Measurements from ENCODE around the gene EXOSC7. TPM values are rescaled to one million over a fixed set of nuclear protein-coding genes. Genes with fewer than 3 reads are reported as not detected.
A peak's percentile ranks its signal among the peaks of the same experiment; 100 is the strongest.

EXOSC7 gene
- total and polyA plus RNA-seq, 7 donors: 27.8 to 54.8 (median 39.4) TPM

DNA sequence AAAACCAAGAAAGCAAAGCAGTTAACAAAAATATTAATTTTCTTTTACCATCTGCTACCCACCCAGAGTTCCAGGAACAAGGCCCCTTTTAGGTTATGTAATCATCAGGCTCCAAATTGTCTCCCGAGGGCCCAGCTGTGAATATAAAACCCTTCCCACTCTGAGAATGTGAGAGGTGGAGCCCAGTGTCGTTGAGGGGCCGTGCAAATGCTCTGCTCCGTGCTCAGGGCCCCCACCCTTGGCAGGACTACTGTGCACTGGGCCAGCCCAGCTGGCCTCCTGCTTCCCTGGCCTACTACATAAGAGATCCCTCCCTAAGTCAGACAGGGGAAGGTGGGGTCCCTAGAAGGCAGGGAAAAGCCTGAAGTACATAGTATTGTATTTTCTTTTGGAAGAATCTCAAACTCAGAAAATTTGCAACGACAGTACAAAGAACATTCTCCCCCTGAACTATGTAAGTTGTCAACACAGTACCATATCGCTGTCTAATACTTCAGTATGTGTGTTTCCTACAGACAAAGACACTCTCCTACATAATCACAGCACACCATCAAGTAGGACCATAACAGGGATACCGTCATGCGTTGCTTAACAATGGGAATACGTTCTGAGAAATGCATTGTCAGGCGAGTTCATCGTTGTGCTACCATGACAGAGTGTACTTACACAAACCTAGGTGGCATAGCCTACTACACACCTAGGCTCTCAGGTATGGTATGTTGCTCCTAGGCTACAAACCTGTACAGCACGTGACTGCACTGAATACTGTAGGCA, 45.7 kb downstream of the EXOSC7 start:
- H3K36me3 ChIP-seq (ENCODE audit: insufficient read depth in 1 of 2, low read depth in 1 of 2): no peaks in the 10 kb centered on the region
- no peak overlapping the region for H3K27ac ChIP-seq
- DNase-seq (peak; percentile 52 to 81), ATAC-seq (peak in 3 of 4 donors; percentile 39 to 53 (median 52))
- H3K27me3 ChIP-seq (ENCODE audit: insufficient read depth in 3 of 3, low read length in 2 of 3): peaks cover 0 to 3% (median under 1%) of the 10 kb centered on the region in 3 donors
- intact Hi-C loops (cut with DNase I): no loop called here
- TF ChIP-seq, protein P1, sequence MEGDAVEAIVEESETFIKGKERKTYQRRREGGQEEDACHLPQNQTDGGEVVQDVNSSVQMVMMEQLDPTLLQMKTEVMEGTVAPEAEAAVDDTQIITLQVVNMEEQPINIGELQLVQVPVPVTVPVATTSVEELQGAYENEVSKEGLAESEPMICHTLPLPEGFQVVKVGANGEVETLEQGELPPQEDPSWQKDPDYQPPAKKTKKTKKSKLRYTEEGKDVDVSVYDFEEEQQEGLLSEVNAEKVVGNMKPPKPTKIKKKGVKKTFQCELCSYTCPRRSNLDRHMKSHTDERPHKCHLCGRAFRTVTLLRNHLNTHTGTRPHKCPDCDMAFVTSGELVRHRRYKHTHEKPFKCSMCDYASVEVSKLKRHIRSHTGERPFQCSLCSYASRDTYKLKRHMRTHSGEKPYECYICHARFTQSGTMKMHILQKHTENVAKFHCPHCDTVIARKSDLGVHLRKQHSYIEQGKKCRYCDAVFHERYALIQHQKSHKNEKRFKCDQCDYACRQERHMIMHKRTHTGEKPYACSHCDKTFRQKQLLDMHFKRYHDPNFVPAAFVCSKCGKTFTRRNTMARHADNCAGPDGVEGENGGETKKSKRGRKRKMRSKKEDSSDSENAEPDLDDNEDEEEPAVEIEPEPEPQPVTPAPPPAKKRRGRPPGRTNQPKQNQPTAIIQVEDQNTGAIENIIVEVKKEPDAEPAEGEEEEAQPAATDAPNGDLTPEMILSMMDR (IDR thresholded peaks at IDR 0.05): no peak
- WGBS, 3 donors: 39 to 50% (median 48%) methylated on average over 12 of the region's 12 CpGs
- H3K4me1 ChIP-seq: peaks cover 11% of the 10 kb centered on the region
- H3K9me3 ChIP-seq: no peaks in the 10 kb centered on the region
- H3K4me3 ChIP-seq: no peak overlapping the region

DNA sequence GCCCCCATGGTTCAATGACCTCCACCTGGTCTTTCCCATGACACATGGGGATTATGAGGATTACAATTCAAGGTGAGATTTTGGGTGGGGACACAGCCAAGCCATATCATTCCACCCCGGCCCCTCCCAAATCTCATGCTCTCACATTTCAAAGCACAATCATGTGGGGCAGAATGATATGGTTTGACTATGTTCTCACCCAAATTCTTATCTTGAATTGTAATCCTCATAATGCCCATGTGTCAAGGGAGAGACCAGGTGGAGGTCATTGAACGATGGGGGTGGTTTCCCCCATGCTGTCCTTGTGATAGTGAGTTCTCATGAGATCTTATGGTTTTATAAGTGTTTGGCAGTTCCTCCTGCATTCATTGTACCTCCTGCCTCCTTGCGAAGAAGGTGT, 47.6 kb downstream of the EXOSC7 start:
- ATAC-seq (no peak), DNase-seq (no peak)
- TF ChIP-seq, protein P1 (IDR thresholded peaks at IDR 0.05): no peak
- peaks cover 12% of the 10 kb centered on the region for H3K4me1 ChIP-seq
- H3K27ac ChIP-seq: no peak overlapping the region
- no peak overlapping the region for H3K4me3 ChIP-seq
- no peaks in the 10 kb centered on the region for H3K9me3 ChIP-seq
- H3K27me3 ChIP-seq (ENCODE audit: insufficient read depth in 3 of 3, low read length in 2 of 3): peaks cover 0 to 15% (median 3%) of the 10 kb centered on the region in 3 donors
- H3K36me3 ChIP-seq (ENCODE audit: insufficient read depth in 1 of 2, low read depth in 1 of 2): no peaks in the 10 kb centered on the region
- 66 to 68% (median 68%) methylated on average over 3 of the region's 3 CpGs for WGBS, 3 donors
- intact Hi-C loops (cut with DNase I): no loop called here

- ATAC-seq (no peak), DNase-seq (no peak)
- Histone ChIP-seq H3K36me3 (ENCODE audit: insufficient read depth in 1 of 2, low read depth in 1 of 2) (no peaks in the 10 kb centered on the region), H3K4me1 (peaks cover 17% of the 10 kb centered on the region), H3K4me3 (no peak overlapping the region), H3K27me3 (ENCODE audit: insufficient read depth in 3 of 3, low read length in 2 of 3) (peaks cover 0 to 15% (median 3%) of the 10 kb centered on the region in 3 donors), H3K9me3 (no peaks in the 10 kb centered on the region), H3K27ac (peak overlapping the region; percentile 30)
- 31 to 40% (median 32%) methylated on average over 6 of the region's 6 CpGs for WGBS, 3 donors
- TF ChIP-seq, protein P1 (IDR thresholded peaks at IDR 0.05): no peak
- intact Hi-C loops (cut with DNase I): no loop called here
Measured at GRCh38 chr3:45024542-45025255, 48.7 kb downstream of the EXOSC7 start.

DNA sequence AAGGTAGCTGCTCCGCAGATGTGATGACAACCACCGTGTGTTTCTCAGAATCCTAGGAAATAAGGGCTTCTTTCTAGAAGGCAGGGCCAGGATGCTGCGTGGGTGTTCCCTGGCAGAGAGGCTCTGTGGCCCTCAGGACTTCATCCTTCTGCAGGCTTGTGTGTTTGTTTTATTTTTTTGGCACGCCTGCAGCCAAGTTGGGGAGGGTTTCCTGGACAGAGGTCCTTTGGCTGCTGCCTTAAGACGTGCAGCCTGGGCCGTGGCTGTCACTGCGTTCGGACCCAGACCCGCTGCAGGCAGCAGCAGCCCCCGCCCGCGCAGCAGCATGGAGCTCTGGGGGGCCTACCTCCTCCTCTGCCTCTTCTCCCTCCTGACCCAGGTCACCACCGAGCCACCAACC, 50.0 kb downstream of the EXOSC7 start, which contains the start of gene CLEC3B:
Gene CLEC3B, plus strand, starts transcription at position 266 of the 400 bp plus-strand sequence. Its CDS starts 60 bp downstream, at position 326.
- DNase-seq: peak; percentile 74 to 81
- peaks cover 0 to 15% (median 3%) of the 10 kb centered on the region in 3 donors for H3K27me3 ChIP-seq (ENCODE audit: insufficient read depth in 3 of 3, low read length in 2 of 3)
- peak within 1 kb of the TSS; percentile 57 for H3K27ac ChIP-seq
- peak within 1 kb of the TSS; percentile 57 for H3K4me3 ChIP-seq
- ATAC-seq: peak; percentile 24 to 60 (median 50)
- TF ChIP-seq, protein P1 (IDR thresholded peaks at IDR 0.05): no peak
- no peaks in the 10 kb centered on the region for H3K9me3 ChIP-seq
- peaks cover 17% of the 10 kb centered on the region for H3K4me1 ChIP-seq
- intact Hi-C loops (cut with DNase I): no loop called here
- 7 to 13% (median 11%) methylated on average over 13 of the region's 13 CpGs for WGBS, 3 donors
- H3K36me3 ChIP-seq (ENCODE audit: insufficient read depth in 1 of 2, low read depth in 1 of 2): no peaks in the 10 kb centered on the region

All from psoas muscle (tissue), 8 donors.